Neuronal stem cell (in vitro differentiated cells): ENCODE measurements around the gene OBP2A.
"Not testable (repeated sequence)": the region's sequence is repeated elsewhere in the genome, so short reads cannot be mapped to it uniquely, and the experiment has no call there.

Experiments used
- DNase-seq: peaks from one replicate; pipeline ENCODE4 v3.0.0-alpha.2; 2013; ENCODE audit warnings: low spot score
- H2AFZ ChIP-seq: one replicate; pipeline ENCODE4 v1.6.1; 2013; ENCODE audit warnings: mild to moderate bottlenecking, low read length, inconsistent platforms
- H2AK5ac ChIP-seq: 2 replicates; pipeline ENCODE4 v1.6.1; 2013; ENCODE audit warnings: low read depth, mild to moderate bottlenecking, inconsistent platforms, low read length, moderate library complexity, mixed read lengths
- H2BK120ac ChIP-seq: 2 replicates; pipeline ENCODE4 v1.6.1; 2013; ENCODE audit warnings: low read depth, mild to moderate bottlenecking, inconsistent platforms, low read length, moderate library complexity, mixed read lengths
- H2BK12ac ChIP-seq: one replicate; pipeline ENCODE4 v1.6.1; 2013; ENCODE audit warnings: low read length, inconsistent platforms
- H2BK15ac ChIP-seq: 2 replicates; pipeline ENCODE4 v1.6.1; 2013; ENCODE audit warnings: mild to moderate bottlenecking, low read length, inconsistent platforms, mixed read lengths
- H2BK5ac ChIP-seq: one replicate; pipeline ENCODE4 v1.6.1; 2013; ENCODE audit warnings: inconsistent platforms, mild to moderate bottlenecking, low read length, moderate library complexity
- H3K14ac ChIP-seq: one replicate; pipeline ENCODE4 v1.6.1; 2013; ENCODE audit warnings: low read length, inconsistent platforms
- H3K18ac ChIP-seq: 2 replicates; pipeline ENCODE4 v1.6.1; 2013; ENCODE audit warnings: low read length, inconsistent platforms
- H3K23ac ChIP-seq: 2 replicates; pipeline ENCODE4 v1.6.1; 2013; ENCODE audit warnings: low read depth, mild to moderate bottlenecking, mixed read lengths, low read length, inconsistent platforms; ENCODE audit not compliant: poor library complexity
- H3K27ac ChIP-seq: replicated peaks from 3 replicates; pipeline ENCODE4 v1.5.1; 2013; ENCODE audit warnings: low read length, inconsistent platforms
- H3K27me3 ChIP-seq, 3 experiments: 2 replicates each; pipeline ENCODE4 v1.6.1; 2013; ENCODE audit warnings: low read length in 3 of 3, mild to moderate bottlenecking in 2 of 3, inconsistent platforms in 1 of 3, low read depth in 1 of 3, mixed read lengths in 1 of 3, moderate library complexity in 1 of 3; ENCODE audit not compliant: control insufficient read depth in 3 of 3, insufficient read depth in 3 of 3
- H3K36me3 ChIP-seq, 2 donors: replicated peaks in 1 of 2; 2 replicates each; pipeline ENCODE4 v1.6.1; 2013; ENCODE audit warnings: low read length in 2 of 2; ENCODE audit not compliant: control insufficient read depth in 2 of 2, insufficient read depth in 2 of 2
- H3K4ac ChIP-seq: 2 replicates; pipeline ENCODE4 v1.6.1; 2013; ENCODE audit warnings: inconsistent platforms, mild to moderate bottlenecking, low read length, moderate library complexity
- H3K4me1 ChIP-seq, 2 donors: 1 replicate in 1 of 2; 2 replicates in 1 of 2; pipeline ENCODE4 v1.6.1; 2013; ENCODE audit warnings: low read length in 2 of 2, low read depth in 1 of 2; ENCODE audit not compliant: control insufficient read depth in 2 of 2, insufficient read depth in 1 of 2
- H3K4me2 ChIP-seq: one replicate; pipeline ENCODE4 v1.6.1; 2013; ENCODE audit warnings: mild to moderate bottlenecking, low read length, inconsistent platforms; ENCODE audit not compliant: insufficient read depth, poor library complexity, severe bottlenecking
- H3K4me3 ChIP-seq, 2 donors: 2 replicates each; pipeline ENCODE4 v1.5.1; 2013; ENCODE audit warnings: low read length in 2 of 2, mild to moderate bottlenecking in 2 of 2, inconsistent platforms in 1 of 2, moderate library complexity in 1 of 2
- H3K79me1 ChIP-seq: one replicate; pipeline ENCODE4 v1.6.1; 2013; ENCODE audit warnings: low read depth, mild to moderate bottlenecking, inconsistent platforms, low read length, moderate library complexity
- H3K9ac ChIP-seq: one replicate; pipeline ENCODE4 v1.6.1; 2013; ENCODE audit warnings: mild to moderate bottlenecking, low read depth, low read length, inconsistent platforms; ENCODE audit not compliant: poor library complexity
- H3K9me3 ChIP-seq, 2 donors: replicated peaks in 1 of 2; 2 replicates each; pipeline versions ENCODE3 to v1.6.1; 2013; ENCODE audit warnings: low read length in 2 of 2, mild to moderate bottlenecking in 2 of 2, inconsistent platforms in 1 of 2, low read depth in 1 of 2, mixed read lengths in 1 of 2, moderate library complexity in 1 of 2; ENCODE audit not compliant: control insufficient read depth in 2 of 2, insufficient read depth in 1 of 2
- H4K8ac ChIP-seq: one replicate; pipeline ENCODE4 v1.6.1; 2013; ENCODE audit warnings: low read depth, mild to moderate bottlenecking, inconsistent platforms, low read length, moderate library complexity
- H4K91ac ChIP-seq: one replicate; pipeline ENCODE4 v1.6.1; 2013; ENCODE audit warnings: low read length, low read depth, mild to moderate bottlenecking, inconsistent platforms; ENCODE audit not compliant: poor library complexity
- WGBS, 2 donors: extraction: QIAGEN DNeasy Blood & Tissue Kit; methylation state at CpG; one replicate each; pipeline ENCODE4 v1.1.7; 2013; ENCODE audit warnings: missing lambda C conversion rate in 2 of 2, mixed read lengths in 1 of 2; ENCODE audit not compliant: insufficient read length in 2 of 2, insufficient replicate concordance in 1 of 2; ENCODE audit errors: extremely low coverage in 2 of 2; 5-methylcytosine and 5-hydroxymethylcytosine counted together

The OBP2A gene

GRCh38 chr9:135536216-135536615, 9.7 kb upstream of the OBP2A start:
- H3K14ac ChIP-seq, result no peak overlapping the region
- H3K27me3 ChIP-seq, result peaks cover 0 to 21% (median 0%) of the 10 kb centered on the region in 3 experiments
- no peak overlapping the region for H3K4ac ChIP-seq
- no peak overlapping the region for H3K18ac ChIP-seq
- WGBS, 2 donors, result no CpG with 5 or more reads among the region's 8 CpGs
- H2AFZ ChIP-seq, result no peak overlapping the region
- H3K4me1 ChIP-seq, result no peaks in the 10 kb centered on the region
- DNase-seq, result no peak
- no peak overlapping the region for H2BK12ac ChIP-seq
- H2BK5ac ChIP-seq, result no peak overlapping the region
- H3K9me3 ChIP-seq, result no peaks in the 10 kb centered on the region
- H2AK5ac ChIP-seq, result no peak overlapping the region
- no peak overlapping the region for H3K27ac ChIP-seq
- no peak overlapping the region for H3K9ac ChIP-seq
- H4K8ac ChIP-seq, result no peak overlapping the region
- no peak overlapping the region for H2BK120ac ChIP-seq
- no peak overlapping the region for H3K23ac ChIP-seq
- H3K36me3 ChIP-seq, result no peaks in the 10 kb centered on the region
- H3K4me3 ChIP-seq, result no peak overlapping the region
- H4K91ac ChIP-seq, result no peak overlapping the region
- H3K79me1 ChIP-seq, result no peaks in the 10 kb centered on the region
- H3K4me2 ChIP-seq, result no peak overlapping the region
- H2BK15ac ChIP-seq, result no peak overlapping the region

GRCh38 chr9:135543262-135543894, 2.5 kb upstream of the OBP2A start:
- not testable (repeated sequence) for H3K36me3 ChIP-seq, H3K18ac ChIP-seq, H4K91ac ChIP-seq, H3K4ac ChIP-seq, H2AK5ac ChIP-seq, H3K4me1 ChIP-seq, DNase-seq, H4K8ac ChIP-seq, H3K4me2 ChIP-seq, H2BK5ac ChIP-seq, H2BK15ac ChIP-seq, H2BK120ac ChIP-seq, H3K9me3 ChIP-seq, H3K14ac ChIP-seq, H3K9ac ChIP-seq, H3K79me1 ChIP-seq, H3K4me3 ChIP-seq, H3K23ac ChIP-seq, H2BK12ac ChIP-seq, H3K27ac ChIP-seq, H2AFZ ChIP-seq
- H3K27me3 ChIP-seq, result peaks cover 0 to 20% (median 0%) of the 10 kb centered on the region in 3 experiments
- no CpG with 5 or more reads among the region's 8 CpGs for WGBS, 2 donors

GRCh38 chr9:135544981-135545635, 818 bp upstream of the OBP2A start:
- H2BK15ac ChIP-seq, result no peak overlapping the region
- peaks cover 0 to 2% of the 10 kb centered on the region in 2 donors for H3K9me3 ChIP-seq
- H2BK120ac ChIP-seq, result no peak overlapping the region
- H3K79me1 ChIP-seq, result peaks cover 2% of the 10 kb centered on the region
- H2BK5ac ChIP-seq, result no peak overlapping the region
- no peak overlapping the region for H3K4me3 ChIP-seq
- no peak overlapping the region for H4K91ac ChIP-seq
- H3K27me3 ChIP-seq, result peaks cover 0 to 12% (median 0%) of the 10 kb centered on the region in 3 experiments
- H2BK12ac ChIP-seq, result no peak overlapping the region
- H3K4me1 ChIP-seq, result no peaks in the 10 kb centered on the region
- H3K36me3 ChIP-seq, result no peaks in the 10 kb centered on the region
- no peak overlapping the region for H2AK5ac ChIP-seq
- H2AFZ ChIP-seq, result no peak overlapping the region
- H3K4me2 ChIP-seq, result no peak overlapping the region
- H4K8ac ChIP-seq, result no peak overlapping the region
- H3K27ac ChIP-seq, result no peak overlapping the region
- no peak overlapping the region for H3K18ac ChIP-seq
- no CpG with 5 or more reads among the region's 18 CpGs for WGBS, 2 donors
- no peak for DNase-seq
- no peak overlapping the region for H3K14ac ChIP-seq
- H3K23ac ChIP-seq, result no peak overlapping the region
- peak overlapping the region; percentile 44 for H3K9ac ChIP-seq
- no peak overlapping the region for H3K4ac ChIP-seq

GRCh38 chr9:135546792-135547617, 1.1 kb downstream of the OBP2A start:
- H3K79me1 ChIP-seq, H3K36me3 ChIP-seq, H3K4me2 ChIP-seq, H3K14ac ChIP-seq, H3K4me1 ChIP-seq, DNase-seq, H4K91ac ChIP-seq, H2AK5ac ChIP-seq, H3K9me3 ChIP-seq, H2BK15ac ChIP-seq, H3K4ac ChIP-seq, H3K9ac ChIP-seq, H2BK12ac ChIP-seq, H2AFZ ChIP-seq, H4K8ac ChIP-seq, H3K4me3 ChIP-seq, H3K18ac ChIP-seq, H3K27ac ChIP-seq, H2BK120ac ChIP-seq, H3K23ac ChIP-seq, H2BK5ac ChIP-seq: not testable (repeated sequence)
- peaks cover 0 to 27% (median 0%) of the 10 kb centered on the region in 3 experiments for H3K27me3 ChIP-seq
- no CpG with 5 or more reads among the region's 21 CpGs for WGBS, 2 donors
